CD14-positive monocyte (primary cell): Measurements from ENCODE around the gene ACTA2. TPM values are rescaled to one million over a fixed set of nuclear protein-coding genes. Genes with fewer than 3 reads are reported as not detected.

ENCODE experiments used
- DNase-seq, 3 donors: peaks; one replicate each; pipeline ENCODE4 v3.0.0-alpha.2; 2011 to 2022
- H2AFZ ChIP-seq: 2 replicates; pipeline ENCODE4 v1.6.0; 2012; ENCODE audit warnings: mild to moderate bottlenecking, low read depth, low read length, inconsistent platforms; ENCODE audit not compliant: insufficient read depth, poor library complexity, severe bottlenecking
- H3K27ac ChIP-seq, 2 donors: 1 replicate in 1 of 2; 2 replicates in 1 of 2; pipeline ENCODE4 v1.5.1; 2012 to 2013; ENCODE audit warnings: low read length in 2 of 2, control low read depth in 1 of 2, inconsistent platforms in 1 of 2, low read depth in 1 of 2, mild to moderate bottlenecking in 1 of 2
- H3K27me3 ChIP-seq, 2 donors: one replicate each; pipeline versions ENCODE4 v1.6.0 to v1.6.1; 2011 to 2013; ENCODE audit warnings: low read length in 2 of 2; ENCODE audit not compliant: control insufficient read depth in 2 of 2, insufficient read depth in 2 of 2
- H3K36me3 ChIP-seq, 2 donors: replicated peaks in 1 of 2; 1 replicate in 1 of 2; 2 replicates in 1 of 2; pipeline versions ENCODE4 v1.5.1 to v1.6.1; 2012 to 2013; ENCODE audit warnings: low read length in 2 of 2, control low read depth in 1 of 2, inconsistent platforms in 1 of 2, mild to moderate bottlenecking in 1 of 2; ENCODE audit not compliant: insufficient read depth in 2 of 2, control insufficient read depth in 1 of 2
- H3K4me1 ChIP-seq, 2 donors: 1 replicate in 1 of 2; 2 replicates in 1 of 2; pipeline versions ENCODE4 v1.5.1 to v1.6.1; 2012 to 2013; ENCODE audit warnings: low read length in 2 of 2, control low read depth in 1 of 2, inconsistent platforms in 1 of 2, mild to moderate bottlenecking in 1 of 2, moderate library complexity in 1 of 2; ENCODE audit not compliant: insufficient read depth in 2 of 2, control insufficient read depth in 1 of 2
- H3K4me2 ChIP-seq: replicated peaks from 2 replicates; pipeline ENCODE3; 2012; ENCODE audit warnings: low read length, moderate library complexity, mild to moderate bottlenecking; ENCODE audit not compliant: poor library complexity, severe bottlenecking; ENCODE audit errors: extremely low read depth
- H3K4me3 ChIP-seq, 3 experiments: fragments of 200-600 bp in 1 of 3; sonication (generic) in 1 of 3; replicated peaks in 1 of 3; 1 replicate in 2 of 3; 2 replicates in 1 of 3; pipeline ENCODE4 v1.5.1; 2011 to 2013; ENCODE audit warnings: low read length in 3 of 3, mild to moderate bottlenecking in 3 of 3, control low read depth in 2 of 3, low read depth in 2 of 3, inconsistent platforms in 1 of 3, moderate library complexity in 1 of 3
- H3K79me2 ChIP-seq: 2 replicates; pipeline ENCODE4 v1.6.0; 2012; ENCODE audit warnings: mild to moderate bottlenecking, control low read depth, inconsistent platforms, low read length, moderate library complexity; ENCODE audit not compliant: insufficient read depth
- H3K9ac ChIP-seq: 2 replicates; pipeline ENCODE4 v1.6.0; 2017; ENCODE audit warnings: low read length, mild to moderate bottlenecking; ENCODE audit not compliant: insufficient read depth, poor library complexity, severe bottlenecking
- H3K9me3 ChIP-seq, 2 donors: replicated peaks in 1 of 2; 1 replicate in 1 of 2; 2 replicates in 1 of 2; pipeline versions ENCODE4 v1.5.1 to v1.6.1; 2012 to 2013; ENCODE audit warnings: low read length in 2 of 2, control low read depth in 1 of 2; ENCODE audit not compliant: control insufficient read depth in 1 of 2, insufficient read depth in 1 of 2
- H4K20me1 ChIP-seq: 2 replicates; pipeline ENCODE4 v1.6.0; 2012; ENCODE audit warnings: mild to moderate bottlenecking, low read length, control low read depth, moderate library complexity; ENCODE audit not compliant: insufficient read depth
- H3K27ac Mint-ChIP-seq, 7 donors: one replicate each; pipeline ENCODE4 v1.8.0; 2020; ENCODE audit warnings: mild to moderate bottlenecking in 7 of 7, mixed read lengths in 7 of 7, moderate library complexity in 6 of 7, inconsistent platforms in 2 of 7
- H3K27me3 Mint-ChIP-seq, 3 donors: one replicate each; pipeline ENCODE4 v1.8.0; 2021 to 2022; ENCODE audit warnings: low read depth in 3 of 3, mild to moderate bottlenecking in 3 of 3, mixed read lengths in 3 of 3, moderate library complexity in 3 of 3, inconsistent platforms in 1 of 3
- H3K36me3 Mint-ChIP-seq, 2 donors: one replicate each; pipeline ENCODE4 v1.8.0; 2020; ENCODE audit warnings: mixed read lengths in 2 of 2, inconsistent platforms in 1 of 2, mild to moderate bottlenecking in 1 of 2
- H3K4me1 Mint-ChIP-seq: one replicate; pipeline ENCODE4 v1.8.0; 2020; ENCODE audit warnings: mild to moderate bottlenecking, mixed read lengths
- H3K4me3 Mint-ChIP-seq, 2 donors: one replicate each; pipeline ENCODE4 v1.8.0; 2020; ENCODE audit warnings: mild to moderate bottlenecking in 2 of 2, mixed read lengths in 2 of 2, moderate library complexity in 1 of 2
- H3K9me3 Mint-ChIP-seq, 7 donors: one replicate each; pipeline ENCODE4 v1.8.0; 2020 to 2022; ENCODE audit warnings: mixed read lengths in 7 of 7, mild to moderate bottlenecking in 6 of 7, moderate library complexity in 6 of 7, inconsistent platforms in 2 of 7
- WGBS: methylation state at CpG from one replicate; pipeline ENCODE4 v1.1.5; 2013; ENCODE audit warnings: missing lambda C conversion rate; ENCODE audit not compliant: insufficient coverage; 5-methylcytosine and 5-hydroxymethylcytosine counted together
- intact Hi-C, 2 donors: fragments of 100-400 bp; cut with micrococcal nuclease; formaldehyde crosslinking; loops; one replicate each; pipeline versions ENCODE4 v1.15.0 to v1.15.1; 2023
- polyA plus RNA-seq, 3 donors: library from polyadenylated mRNA; depleted of rRNA in 1 of 3; unstranded in 2 of 3; stranded (reverse) in 1 of 3; fragments of 300-500 nt in 2 of 3; fragments of >200 nt in 1 of 3; fragmentation: Illumina TruSeq in 2 of 3; gene quantifications; 1 replicate in 2 of 3; 2 replicates in 1 of 3; pipeline ENCODE4 v1.2.3, GENCODE V29; 2012 to 2021
- TF ChIP-seq, protein P1 (sequence below): fragments of 200-600 bp; IDR thresholded peaks from one replicate; pipeline ENCODE4 v1.8.0; 2022; ENCODE audit warnings: antibody characterized with exemption, mild to moderate bottlenecking

Gene ACTA2
- polyA plus RNA-seq, 3 donors, result 4.4 to 12.3 (median 6.8) TPM

DNA sequence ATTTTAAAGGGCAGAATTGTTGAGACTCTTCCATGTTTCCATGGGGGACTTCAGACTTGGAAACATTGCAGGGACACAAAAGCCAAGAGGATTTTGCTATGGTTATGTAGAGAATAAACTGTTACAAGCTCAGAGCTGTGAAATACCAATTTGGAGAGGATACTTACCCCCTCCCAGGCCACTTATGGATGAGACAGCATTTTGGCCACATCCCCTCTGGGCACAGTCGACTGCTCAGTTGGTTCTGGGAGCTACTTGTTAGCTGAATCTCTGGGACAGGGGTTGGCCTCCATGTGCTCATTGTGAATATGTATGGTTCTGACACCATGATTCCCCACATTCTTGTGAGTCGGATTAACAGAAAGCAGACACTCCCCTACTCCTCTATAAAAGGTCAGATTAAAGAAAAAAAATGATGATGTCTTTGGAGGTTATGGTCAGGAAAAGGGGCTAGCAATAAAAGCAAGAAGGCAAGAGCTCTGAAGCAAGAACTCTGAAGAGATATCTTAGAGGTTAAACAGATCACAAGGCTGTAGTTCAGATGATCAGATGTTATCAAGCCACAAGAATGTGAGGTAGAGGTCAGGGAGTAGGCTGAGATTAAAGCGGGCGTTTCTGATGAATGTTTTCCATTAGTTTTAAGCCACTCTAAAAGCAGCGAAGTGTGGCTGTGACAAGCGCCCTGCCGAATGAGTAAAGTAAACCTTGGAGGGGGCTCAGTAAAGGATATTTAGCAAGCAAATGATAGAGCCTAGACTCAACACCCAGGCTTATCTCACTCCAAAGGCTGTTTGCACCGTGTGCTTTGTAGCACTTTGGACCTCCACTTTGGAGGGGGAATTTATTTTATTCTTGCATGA lies 55.3 kb downstream of the ACTA2 start:
- Mint-ChIP-seq H3K9me3 (no peaks in the 10 kb centered on the region), H3K27me3 (peaks cover 0 to 2% (median 0%) of the 10 kb centered on the region in 3 donors), H3K36me3 (peaks cover 3 to 6% of the 10 kb centered on the region in 2 donors), H3K4me1 (peaks cover 24% of the 10 kb centered on the region), H3K4me3 (no peak overlapping the region), H3K27ac (peak overlapping the region in 1 of 7 donors; percentile 4)
- no peak overlapping the region for H2AFZ ChIP-seq
- DNase-seq, result no peak
- H3K9ac ChIP-seq, result no peak overlapping the region
- intact Hi-C loops, result no loop called here
- no peak overlapping the region for H3K4me3 ChIP-seq
- no peaks in the 10 kb centered on the region for H3K27me3 ChIP-seq
- TF ChIP-seq, protein P1, sequence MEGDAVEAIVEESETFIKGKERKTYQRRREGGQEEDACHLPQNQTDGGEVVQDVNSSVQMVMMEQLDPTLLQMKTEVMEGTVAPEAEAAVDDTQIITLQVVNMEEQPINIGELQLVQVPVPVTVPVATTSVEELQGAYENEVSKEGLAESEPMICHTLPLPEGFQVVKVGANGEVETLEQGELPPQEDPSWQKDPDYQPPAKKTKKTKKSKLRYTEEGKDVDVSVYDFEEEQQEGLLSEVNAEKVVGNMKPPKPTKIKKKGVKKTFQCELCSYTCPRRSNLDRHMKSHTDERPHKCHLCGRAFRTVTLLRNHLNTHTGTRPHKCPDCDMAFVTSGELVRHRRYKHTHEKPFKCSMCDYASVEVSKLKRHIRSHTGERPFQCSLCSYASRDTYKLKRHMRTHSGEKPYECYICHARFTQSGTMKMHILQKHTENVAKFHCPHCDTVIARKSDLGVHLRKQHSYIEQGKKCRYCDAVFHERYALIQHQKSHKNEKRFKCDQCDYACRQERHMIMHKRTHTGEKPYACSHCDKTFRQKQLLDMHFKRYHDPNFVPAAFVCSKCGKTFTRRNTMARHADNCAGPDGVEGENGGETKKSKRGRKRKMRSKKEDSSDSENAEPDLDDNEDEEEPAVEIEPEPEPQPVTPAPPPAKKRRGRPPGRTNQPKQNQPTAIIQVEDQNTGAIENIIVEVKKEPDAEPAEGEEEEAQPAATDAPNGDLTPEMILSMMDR, result no peak
- no peaks in the 10 kb centered on the region for H3K9me3 ChIP-seq
- H4K20me1 ChIP-seq, result no peaks in the 10 kb centered on the region
- H3K27ac ChIP-seq, result no peak overlapping the region
- H3K4me1 ChIP-seq, result peaks cover 18 to 21% of the 10 kb centered on the region in 2 donors
- no peak overlapping the region for H3K4me2 ChIP-seq
- no peaks in the 10 kb centered on the region for H3K36me3 ChIP-seq
- 100% methylated on average over 2 of the region's 8 CpGs for WGBS
- H3K79me2 ChIP-seq, result no peaks in the 10 kb centered on the region

DNA sequence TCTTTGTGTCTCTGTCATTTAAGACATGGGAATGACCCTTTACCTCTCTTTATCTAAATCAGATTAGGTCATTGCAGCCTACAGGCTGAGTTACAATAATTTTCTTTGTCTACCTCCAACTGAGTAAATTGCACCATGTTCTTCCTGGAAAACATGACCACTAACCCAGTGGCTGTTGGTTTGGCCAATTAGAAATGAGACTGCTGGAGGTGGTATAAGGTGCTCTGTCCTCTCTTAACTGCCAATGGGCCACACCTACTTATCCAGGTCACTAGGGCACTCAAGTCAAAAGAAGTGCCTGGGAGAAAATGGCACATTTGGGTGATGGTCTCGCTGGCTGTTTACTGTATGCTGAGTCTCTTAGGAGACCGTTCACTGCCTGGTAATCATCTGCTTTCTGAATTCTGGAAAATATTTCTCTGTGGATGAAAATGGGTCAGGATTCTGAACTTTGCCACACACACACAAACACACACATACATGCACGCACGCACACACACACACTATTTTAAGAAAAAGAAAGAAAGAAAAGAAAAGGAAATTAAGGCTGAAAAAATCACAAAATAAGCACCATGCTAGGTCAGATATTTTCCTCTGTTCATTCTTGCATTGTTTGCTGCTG lies 56.1 kb downstream of the ACTA2 start:
- H3K4me2 ChIP-seq, result no peak overlapping the region
- Mint-ChIP-seq H3K4me3 (no peak overlapping the region), H3K36me3 (peaks cover 3 to 6% of the 10 kb centered on the region in 2 donors), H3K4me1 (peaks cover 18% of the 10 kb centered on the region), H3K9me3 (no peaks in the 10 kb centered on the region), H3K27ac (no peak overlapping the region), H3K27me3 (peaks cover 0 to 2% (median 0%) of the 10 kb centered on the region in 3 donors)
- WGBS, result no CpG with 5 or more reads among the region's 4 CpGs
- TF ChIP-seq, protein P1, result no peak
- H3K9me3 ChIP-seq, result no peaks in the 10 kb centered on the region
- no peaks in the 10 kb centered on the region for H3K27me3 ChIP-seq
- H3K4me3 ChIP-seq, result no peak overlapping the region
- no peak overlapping the region for H3K27ac ChIP-seq
- no peak overlapping the region for H2AFZ ChIP-seq
- DNase-seq, result no peak
- intact Hi-C loops, result no loop called here
- no peaks in the 10 kb centered on the region for H3K36me3 ChIP-seq
- H3K4me1 ChIP-seq, result peaks cover 12 to 13% of the 10 kb centered on the region in 2 donors
- no peak overlapping the region for H3K9ac ChIP-seq
- H3K79me2 ChIP-seq, result no peaks in the 10 kb centered on the region
- no peaks in the 10 kb centered on the region for H4K20me1 ChIP-seq
